Ovary (tissue), 9 donors: ENCODE data around the gene UBXN2A. TPM values are rescaled to one million over a fixed set of nuclear protein-coding genes. Genes with fewer than 3 reads are reported as not detected.

Experiments used
- DNase-seq, 5 donors: peaks; one replicate each; pipeline ENCODE4 v3.0.0-alpha.2; 2019 to 2020
- H3K27ac ChIP-seq, 2 donors: fragments of 200-600 bp; one replicate each; pipeline versions ENCODE4 v1.5.1 to v1.8.0; 2019 to 2022
- H3K27me3 ChIP-seq: fragments of 200-600 bp; one replicate; pipeline ENCODE4 v1.8.0; 2022
- H3K36me3 ChIP-seq: fragments of 200-600 bp; sonication (generic); one replicate; pipeline ENCODE4 v1.5.1; 2019
- H3K4me1 ChIP-seq: one replicate; pipeline ENCODE4 v1.8.1; 2013; ENCODE audit warnings: mild to moderate bottlenecking, moderate library complexity; ENCODE audit not compliant: insufficient read depth
- H3K4me3 ChIP-seq: fragments of 200-600 bp; sonication (generic); one replicate; pipeline ENCODE4 v1.5.1; 2017
- H3K9me3 ChIP-seq, 2 donors: fragments of 200-600 bp in 1 of 2; sonication (generic) in 1 of 2; one replicate each; pipeline versions ENCODE4 v1.5.1 to v1.8.1; 2013 to 2019; ENCODE audit warnings: mild to moderate bottlenecking in 1 of 2, moderate library complexity in 1 of 2
- EP300 ChIP-seq: sonication (generic); formaldehyde crosslinking; IDR thresholded peaks from one replicate; pipeline ENCODE4 v1.6.1; 2017; ENCODE audit warnings: antibody characterized with exemption
- POLR2A ChIP-seq: fragments of 450-650 bp; IDR thresholded peaks from one replicate; pipeline ENCODE4 v1.6.1; 2017; ENCODE audit warnings: antibody characterized with exemption, mild to moderate bottlenecking, moderate library complexity
- WGBS, 3 donors: extraction: QIAGEN DNeasy Blood & Tissue Kit in 1 of 3; methylation state at CpG; one replicate each; pipeline versions ENCODE4 v1.1.5 to v1.1.7; 2013 to 2017; 5-methylcytosine and 5-hydroxymethylcytosine counted together
- intact Hi-C, 4 donors: fragments of 100-400 bp; cut with DNase I; formaldehyde crosslinking; loops; one replicate each; pipeline versions ENCODE4 v1.11.0 to v1.15.1; 2022 to 2023
- polyA plus RNA-seq, 2 donors: library from polyadenylated mRNA; stranded (reverse); fragments of 200-250 nt in 1 of 2; fragments of 350-450 nt in 1 of 2; fragmentation: Illumina TruSeq in 1 of 2; extraction: RNeasy Lipid Tissue Mini Kit (QIAGEN cat#74804) in 1 of 2; gene quantifications; one replicate each; pipeline ENCODE4 v1.2.3, GENCODE V29; 2013 to 2014
- total RNA-seq, 7 donors: library from RNA; depleted of rRNA in 2 of 7; stranded (reverse); fragments of >200 nt in 2 of 7; fragmentation: NEBNext Ultra II Directional in 3 of 7; extraction: Animal tissue kit (Norgen Biotek cat#: 25700) in 3 of 7; gene quantifications; one replicate each; pipeline versions ENCODE4 v1.1.0 to v1.2.4, GENCODE V29; 2016 to 2023
- TF ChIP-seq, protein P1 (sequence below), 3 donors: fragments of 450-650 bp in 2 of 3; fragments of 200-600 bp in 1 of 3; IDR thresholded peaks; one replicate each; pipeline versions ENCODE4 v1.5.1 to v1.8.0; 2016 to 2022; ENCODE audit warnings: antibody characterized with exemption in 3 of 3, mild to moderate bottlenecking in 1 of 3
- donor health status: DM: no; HTN: no; CAD: no; lungs with moderate emphysema.
- donor health status: DM: no; HTN: no; CAD: no.
- donor health status: Bipolar disorder and iron deficiency.
- donor health status: DM: yes; HTN: yes; CAD: no.
- donor health status: DM: no; HTN: no; CAD: no.
- donor health status: DM: yes; HTN: yes; CAD: no.

Gene UBXN2A
- total and polyA plus RNA-seq, 9 donors, result 6.0 to 16.3 (median 14.0) TPM

GRCh38 chr2:24045511-24046508 lies 105.5 kb downstream of the UBXN2A start:
- Histone ChIP-seq H3K9me3 (no peaks in the 10 kb centered on the region), H3K4me3 (no peak overlapping the region), H3K27ac (no peak overlapping the region), H3K4me1 (peaks cover 4% of the 10 kb centered on the region), H3K27me3 (no peaks in the 10 kb centered on the region), H3K36me3 (no peaks in the 10 kb centered on the region)
- WGBS, 3 donors, result 70 to 77% (median 71%) methylated on average over 11 of the region's 11 CpGs
- TF ChIP-seq POLR2A, result no peak
- TF ChIP-seq EP300, result no peak
- TF ChIP-seq, protein P1, sequence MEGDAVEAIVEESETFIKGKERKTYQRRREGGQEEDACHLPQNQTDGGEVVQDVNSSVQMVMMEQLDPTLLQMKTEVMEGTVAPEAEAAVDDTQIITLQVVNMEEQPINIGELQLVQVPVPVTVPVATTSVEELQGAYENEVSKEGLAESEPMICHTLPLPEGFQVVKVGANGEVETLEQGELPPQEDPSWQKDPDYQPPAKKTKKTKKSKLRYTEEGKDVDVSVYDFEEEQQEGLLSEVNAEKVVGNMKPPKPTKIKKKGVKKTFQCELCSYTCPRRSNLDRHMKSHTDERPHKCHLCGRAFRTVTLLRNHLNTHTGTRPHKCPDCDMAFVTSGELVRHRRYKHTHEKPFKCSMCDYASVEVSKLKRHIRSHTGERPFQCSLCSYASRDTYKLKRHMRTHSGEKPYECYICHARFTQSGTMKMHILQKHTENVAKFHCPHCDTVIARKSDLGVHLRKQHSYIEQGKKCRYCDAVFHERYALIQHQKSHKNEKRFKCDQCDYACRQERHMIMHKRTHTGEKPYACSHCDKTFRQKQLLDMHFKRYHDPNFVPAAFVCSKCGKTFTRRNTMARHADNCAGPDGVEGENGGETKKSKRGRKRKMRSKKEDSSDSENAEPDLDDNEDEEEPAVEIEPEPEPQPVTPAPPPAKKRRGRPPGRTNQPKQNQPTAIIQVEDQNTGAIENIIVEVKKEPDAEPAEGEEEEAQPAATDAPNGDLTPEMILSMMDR (IDR thresholded peaks at IDR 0.05), result no peak
- intact Hi-C loops, result no loop called here
- DNase-seq, result no peak

DNA sequence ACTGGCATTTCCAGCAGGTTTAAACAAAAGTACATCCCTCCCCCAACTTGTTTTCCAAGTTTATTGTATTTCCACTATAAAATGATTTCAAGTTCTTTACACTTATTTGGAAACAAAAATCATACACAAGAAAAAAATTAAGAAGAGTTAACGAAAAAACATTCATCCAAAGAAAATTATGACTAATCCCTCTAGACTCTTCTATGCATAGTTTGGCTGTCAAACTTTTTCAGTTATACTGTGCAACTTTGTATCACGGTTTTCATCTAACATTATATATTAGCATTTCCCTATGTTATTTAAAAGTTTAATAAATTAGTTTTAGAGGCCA lies 106.3 kb downstream of the UBXN2A start:
- H3K36me3 ChIP-seq, result no peaks in the 10 kb centered on the region
- no peaks in the 10 kb centered on the region for H3K27me3 ChIP-seq
- intact Hi-C loops, result no loop called here
- H3K27ac ChIP-seq, result no peak overlapping the region
- 1 to 3% (median 2%) methylated on average over 2 of the region's 2 CpGs for WGBS, 3 donors
- H3K4me1 ChIP-seq, result peaks cover 4% of the 10 kb centered on the region
- no peak for TF ChIP-seq POLR2A
- TF ChIP-seq, protein P1 (IDR thresholded peaks at IDR 0.05), result no peak
- no peak for TF ChIP-seq EP300
- DNase-seq, result no peak
- no peaks in the 10 kb centered on the region for H3K9me3 ChIP-seq
- peak overlapping the region; percentile 79 for H3K4me3 ChIP-seq

DNA sequence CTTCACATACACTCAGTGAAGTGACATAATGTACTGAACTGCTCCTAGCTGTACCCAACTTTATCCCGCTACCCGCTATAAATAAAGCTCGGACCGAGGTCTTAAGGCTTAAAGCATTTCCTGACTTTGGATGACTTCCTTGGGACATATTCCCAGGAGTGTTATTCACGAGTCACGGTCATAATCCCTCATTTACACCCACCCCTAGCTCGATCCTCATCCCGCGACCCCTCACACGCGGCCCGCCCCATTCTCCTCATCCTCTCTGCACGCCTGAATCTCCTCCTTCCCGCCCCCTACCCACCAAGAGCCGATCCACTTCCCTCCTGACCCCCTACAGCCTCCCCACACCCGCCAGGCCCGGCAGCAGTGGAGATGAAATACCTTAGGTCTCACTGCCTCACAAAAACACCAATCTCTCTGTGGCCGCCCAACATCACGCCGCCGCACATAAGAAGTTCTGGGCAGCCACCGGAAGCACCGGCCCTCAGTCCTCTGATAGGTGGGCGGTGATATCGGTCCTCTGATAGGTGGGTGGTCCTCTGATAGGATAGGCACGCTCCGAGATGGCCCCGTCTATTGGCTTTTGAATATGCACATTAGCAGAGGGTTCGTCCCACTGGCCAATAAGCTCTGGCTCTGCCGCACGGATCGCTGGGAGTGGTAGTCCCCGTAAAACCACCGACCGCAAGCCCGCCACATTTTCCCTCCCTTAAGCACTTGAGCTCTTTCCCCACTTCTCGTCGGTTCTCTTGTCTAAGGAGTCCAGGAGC lies 106.9 kb downstream of the UBXN2A start, which contains the start of gene WDCP:
TSS of gene WDCP (minus strand) at position 462 of the 773 bp plus-strand sequence. CDS start 7,897 bp downstream, outside the sequence.
- 0 to 1% (median 0%) methylated on average over 38 of the region's 38 CpGs for WGBS, 3 donors
- Histone ChIP-seq H3K36me3 (no peaks in the 10 kb centered on the region), H3K27ac (no peak within 1 kb of the TSS), H3K9me3 (no peaks in the 10 kb centered on the region), H3K4me3 (peak within 1 kb of the TSS; percentile 79), H3K27me3 (no peaks in the 10 kb centered on the region), H3K4me1 (peaks cover 4% of the 10 kb centered on the region)
- TF ChIP-seq EP300 (no peak), POLR2A (peak; percentile 40)
- DNase-seq, result peak; percentile 89 to 95 (median 91)
- intact Hi-C loops, result no loop called here

- TF ChIP-seq POLR2A (no peak), EP300 (no peak)
- TF ChIP-seq, protein P1 (IDR thresholded peaks at IDR 0.05), result no peak
- intact Hi-C loops, result no loop called here
- Histone ChIP-seq H3K4me1 (peaks cover 4% of the 10 kb centered on the region), H3K27ac (no peak overlapping the region), H3K27me3 (no peaks in the 10 kb centered on the region), H3K36me3 (no peaks in the 10 kb centered on the region), H3K9me3 (no peaks in the 10 kb centered on the region), H3K4me3 (no peak overlapping the region)
- no peak for DNase-seq
- 36 to 40% (median 38%) methylated on average over 8 of the region's 8 CpGs for WGBS, 3 donors
Measured at GRCh38 chr2:24047703-24048033, 107.4 kb downstream of the UBXN2A start.
